Left ventricle myocardium inferior (tissue), 1 donor: Measurements from ENCODE around the gene CERK. TPM values are rescaled to one million over a fixed set of nuclear protein-coding genes. Genes with fewer than 3 reads are reported as not detected.

ENCODE experiments used
- DNase-seq: peaks from one replicate; pipeline ENCODE4 v3.0.0-alpha.2; 2020
- H3K27ac ChIP-seq: fragments of 200-600 bp; replicated peaks from 2 replicates; pipeline ENCODE4 v1.8.0; 2021
- H3K27me3 ChIP-seq: fragments of 200-600 bp; 2 replicates; pipeline ENCODE4 v1.8.0; 2021; ENCODE audit warnings: low read depth
- H3K36me3 ChIP-seq: fragments of 200-600 bp; 2 replicates; pipeline ENCODE4 v1.8.0; 2021
- H3K4me1 ChIP-seq: fragments of 200-600 bp; 2 replicates; pipeline ENCODE4 v1.8.0; 2021
- H3K4me3 ChIP-seq: fragments of 200-600 bp; 2 replicates; pipeline ENCODE4 v1.8.0; 2021; ENCODE audit warnings: mild to moderate bottlenecking, moderate library complexity
- H3K9me3 ChIP-seq: fragments of 200-600 bp; replicated peaks from 2 replicates; pipeline ENCODE4 v1.8.0; 2021
- CTCF ChIP-seq: fragments of 200-600 bp; IDR thresholded peaks from 2 replicates; pipeline ENCODE4 v1.8.0; 2021; ENCODE audit warnings: antibody characterized with exemption, mild to moderate bottlenecking, borderline replicate concordance
- intact Hi-C: fragments of 100-400 bp; cut with micrococcal nuclease; formaldehyde crosslinking; loops from one replicate; pipeline ENCODE4 v1.11.0; 2022
- total RNA-seq: library from RNA; stranded (reverse); fragmentation: NEBNext Ultra II Directional; extraction: Animal tissue kit (Norgen Biotek cat#: 25700); gene quantifications from one replicate; pipeline ENCODE4 v1.2.1, GENCODE V29; 2021
- donor health status: DM: no; HTN: yes; CAD: no; lungs with severe emphysema.

CERK gene
- total RNA-seq, 1 donor from 2014 or later = 76.9 TPM

- H3K27me3 ChIP-seq = no peaks in the 10 kb centered on the region
- intact Hi-C loops = no loop called here
- no peaks in the 10 kb centered on the region for H3K9me3 ChIP-seq
- DNase-seq = no peak
- H3K36me3 ChIP-seq = peaks cover 97% of the 10 kb centered on the region
- H3K27ac ChIP-seq = no peak overlapping the region
- no peak for TF ChIP-seq CTCF
- H3K4me3 ChIP-seq = no peak overlapping the region
- no peaks in the 10 kb centered on the region for H3K4me1 ChIP-seq
These were observed 39.0 kb downstream of the CERK start for GRCh38 chr22:46699091-46699490.

GRCh38 chr22:46697811-46698515 is 40.1 kb downstream of the CERK start:
- Histone ChIP-seq H3K9me3 (no peaks in the 10 kb centered on the region), H3K36me3 (peaks cover 97% of the 10 kb centered on the region), H3K27ac (no peak overlapping the region), H3K4me1 (no peaks in the 10 kb centered on the region), H3K27me3 (no peaks in the 10 kb centered on the region), H3K4me3 (no peak overlapping the region)
- DNase-seq = no peak
- intact Hi-C loops = no loop called here
- no peak for TF ChIP-seq CTCF

- TF ChIP-seq CTCF = no peak
- no peak for DNase-seq
- intact Hi-C loops = no loop called here
These were observed 41.4 kb downstream of the CERK start for GRCh38 chr22:46696614-46697013.

GRCh38 chr22:46696229-46696518 is 41.9 kb downstream of the CERK start:
- Histone ChIP-seq H3K4me3 (no peak overlapping the region), H3K27ac (no peak overlapping the region), H3K27me3 (no peaks in the 10 kb centered on the region), H3K36me3 (peaks cover 100% of the 10 kb centered on the region), H3K4me1 (no peaks in the 10 kb centered on the region), H3K9me3 (no peaks in the 10 kb centered on the region)
- intact Hi-C loops = no loop called here
- no peak for DNase-seq
- TF ChIP-seq CTCF = no peak

More at GRCh38 chr22:46696614-46697013, 41.4 kb downstream of the CERK start:
- peaks cover 100% of the 10 kb centered on the region for H3K36me3 ChIP-seq
- no peaks in the 10 kb centered on the region for H3K4me1 ChIP-seq
- H3K4me3 ChIP-seq = no peak overlapping the region
- no peaks in the 10 kb centered on the region for H3K9me3 ChIP-seq
- H3K27ac ChIP-seq = no peak overlapping the region
- no peaks in the 10 kb centered on the region for H3K27me3 ChIP-seq

GRCh38 chr22:46695346-46696228 is 42.5 kb downstream of the CERK start:
- no peaks in the 10 kb centered on the region for H3K9me3 ChIP-seq
- H3K27me3 ChIP-seq = no peaks in the 10 kb centered on the region
- H3K4me1 ChIP-seq = no peaks in the 10 kb centered on the region
- no peak overlapping the region for H3K27ac ChIP-seq
- no peak for DNase-seq
- no peak for TF ChIP-seq CTCF
- intact Hi-C loops = no loop called here
- H3K36me3 ChIP-seq = peaks cover 100% of the 10 kb centered on the region
- H3K4me3 ChIP-seq = no peak overlapping the region
